NCI-H1436 treated with DMSO at 0.1 percent for 48 hours (cell line): ENCODE results near the gene KLHL40.

Experiments
- DNase-seq: peaks from one replicate; lab custom pipeline; 2025; lab: John Stamatoyannopoulos, UW

The KLHL40 gene

GRCh38 chr3:42657675-42658074 lies 27.7 kb upstream of the KLHL40 start:
- no peak for DNase-seq

DNA sequence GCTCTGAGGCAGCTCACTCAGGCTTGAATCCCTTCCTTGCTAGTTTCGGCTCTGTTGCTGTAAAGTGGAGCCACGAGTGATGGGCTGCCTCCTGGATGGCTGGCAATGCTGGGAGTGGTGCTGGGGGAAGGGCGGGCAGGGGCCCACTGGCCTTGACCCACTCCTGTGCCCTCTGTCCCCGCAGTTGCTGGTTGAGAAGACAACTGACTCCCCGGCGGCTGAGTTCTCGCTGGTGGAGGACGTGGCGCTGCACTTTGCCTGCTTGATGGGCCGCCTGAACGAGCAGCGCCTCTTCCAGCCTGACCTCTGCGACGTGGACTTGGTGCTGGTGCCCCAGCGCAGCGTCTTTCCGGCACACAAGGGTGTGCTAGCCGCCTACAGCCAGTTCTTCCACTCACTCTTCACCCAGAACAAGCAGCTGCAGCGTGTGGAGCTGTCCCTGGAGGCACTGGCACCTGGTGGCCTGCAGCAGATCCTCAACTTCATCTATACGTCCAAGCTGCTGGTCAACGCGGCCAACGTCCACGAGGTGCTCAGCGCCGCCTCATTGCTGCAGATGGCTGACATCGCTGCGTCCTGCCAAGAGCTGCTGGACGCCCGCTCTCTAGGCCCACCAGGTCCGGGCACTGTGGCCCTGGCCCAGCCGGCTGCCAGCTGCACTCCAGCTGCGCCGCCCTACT lies 27.1 kb upstream of the KLHL40 start:
- DNase-seq, result no peak

DNA sequence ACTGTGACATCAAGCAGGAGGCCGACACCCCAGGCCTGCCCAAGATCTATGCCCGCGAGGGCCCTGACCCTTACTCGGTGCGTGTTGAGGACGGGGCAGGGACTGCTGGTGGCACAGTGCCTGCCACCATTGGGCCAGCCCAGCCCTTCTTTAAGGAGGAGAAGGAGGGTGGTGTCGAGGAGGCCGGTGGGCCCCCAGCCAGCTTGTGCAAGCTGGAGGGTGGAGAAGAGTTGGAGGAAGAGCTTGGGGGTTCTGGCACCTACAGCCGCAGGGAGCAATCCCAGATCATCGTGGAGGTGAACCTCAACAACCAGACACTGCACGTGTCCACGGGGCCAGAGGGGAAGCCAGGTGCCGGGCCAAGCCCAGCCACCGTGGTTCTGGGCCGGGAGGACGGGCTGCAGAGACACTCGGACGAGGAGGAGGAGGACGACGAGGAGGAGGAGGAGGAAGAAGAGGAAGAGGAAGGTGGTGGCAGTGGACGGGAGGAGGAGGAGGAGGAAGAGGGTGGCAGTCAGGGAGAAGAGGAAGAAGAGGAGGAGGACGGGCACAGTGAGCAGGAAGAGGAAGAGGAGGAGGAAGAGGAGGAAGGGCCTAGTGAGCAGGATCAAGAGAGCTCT lies 26.5 kb upstream of the KLHL40 start:
- DNase-seq, result no peak

DNA sequence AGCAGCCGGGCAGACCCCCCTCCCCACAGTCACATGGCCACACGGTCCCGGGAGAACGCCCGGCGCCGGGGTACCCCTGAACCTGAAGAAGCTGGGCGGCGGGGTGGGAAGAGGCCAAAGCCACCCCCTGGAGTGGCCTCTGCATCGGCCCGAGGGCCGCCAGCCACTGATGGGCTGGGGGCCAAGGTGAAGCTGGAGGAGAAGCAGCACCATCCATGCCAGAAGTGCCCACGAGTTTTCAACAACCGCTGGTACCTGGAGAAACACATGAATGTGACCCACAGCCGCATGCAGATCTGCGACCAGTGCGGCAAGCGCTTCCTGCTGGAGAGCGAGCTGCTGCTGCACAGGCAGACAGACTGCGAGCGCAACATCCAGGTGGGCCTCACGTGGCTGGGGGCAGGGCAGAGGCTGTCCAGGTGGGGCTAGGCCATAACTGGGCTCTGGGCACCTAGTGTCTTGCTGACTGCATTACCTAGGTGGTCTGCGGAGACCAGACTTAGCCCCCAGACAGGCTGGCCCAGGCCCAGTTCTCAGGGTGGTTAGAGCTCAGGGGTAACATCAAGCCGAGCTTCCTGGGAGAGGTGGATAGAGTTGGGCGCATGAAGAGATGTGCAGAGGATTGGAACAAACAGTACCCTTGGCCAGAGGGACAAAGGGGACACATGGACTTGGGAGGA lies 25.7 kb upstream of the KLHL40 start:
- no peak for DNase-seq

DNA sequence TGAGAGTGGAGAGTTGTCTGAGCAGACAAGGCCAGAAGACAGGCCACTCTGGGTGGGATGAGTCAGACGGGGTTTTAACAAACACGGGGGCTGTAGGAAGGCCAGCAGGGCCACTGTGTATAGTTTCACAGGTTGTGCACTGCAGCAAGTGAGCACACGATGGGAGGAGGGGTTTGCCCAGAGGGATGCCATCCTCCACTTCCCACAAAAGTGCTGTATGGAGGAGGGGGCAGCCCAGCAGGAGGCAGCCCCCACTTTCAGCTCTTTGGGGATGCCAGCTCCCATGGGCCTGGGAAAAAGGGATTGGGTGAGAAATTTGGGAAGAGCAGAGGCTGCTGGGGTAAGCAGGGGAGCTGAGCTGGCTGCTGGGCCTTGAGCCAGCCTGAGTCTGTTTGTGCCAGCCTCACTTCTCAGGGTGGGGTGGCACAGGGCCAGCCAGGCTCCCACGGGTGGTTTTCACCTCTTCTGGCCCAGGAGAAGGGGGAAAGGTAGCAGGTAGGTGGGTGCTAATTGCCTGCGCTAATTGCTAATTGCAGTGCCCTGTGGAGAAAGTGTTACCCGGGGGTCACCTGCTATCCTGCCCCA lies 25.1 kb upstream of the KLHL40 start:
- DNase-seq, result no peak

- no peak for DNase-seq
Observed at GRCh38 chr3:42660898-42661297, 24.4 kb upstream of the KLHL40 start.

- DNase-seq, result no peak
Observed at GRCh38 chr3:42661593-42662022, 23.7 kb upstream of the KLHL40 start.

- DNase-seq, result no peak
Observed at GRCh38 chr3:42662037-42662812, 23.1 kb upstream of the KLHL40 start.

GRCh38 chr3:42662813-42663535 lies 22.4 kb upstream of the KLHL40 start:
- DNase-seq, result no peak

DNA sequence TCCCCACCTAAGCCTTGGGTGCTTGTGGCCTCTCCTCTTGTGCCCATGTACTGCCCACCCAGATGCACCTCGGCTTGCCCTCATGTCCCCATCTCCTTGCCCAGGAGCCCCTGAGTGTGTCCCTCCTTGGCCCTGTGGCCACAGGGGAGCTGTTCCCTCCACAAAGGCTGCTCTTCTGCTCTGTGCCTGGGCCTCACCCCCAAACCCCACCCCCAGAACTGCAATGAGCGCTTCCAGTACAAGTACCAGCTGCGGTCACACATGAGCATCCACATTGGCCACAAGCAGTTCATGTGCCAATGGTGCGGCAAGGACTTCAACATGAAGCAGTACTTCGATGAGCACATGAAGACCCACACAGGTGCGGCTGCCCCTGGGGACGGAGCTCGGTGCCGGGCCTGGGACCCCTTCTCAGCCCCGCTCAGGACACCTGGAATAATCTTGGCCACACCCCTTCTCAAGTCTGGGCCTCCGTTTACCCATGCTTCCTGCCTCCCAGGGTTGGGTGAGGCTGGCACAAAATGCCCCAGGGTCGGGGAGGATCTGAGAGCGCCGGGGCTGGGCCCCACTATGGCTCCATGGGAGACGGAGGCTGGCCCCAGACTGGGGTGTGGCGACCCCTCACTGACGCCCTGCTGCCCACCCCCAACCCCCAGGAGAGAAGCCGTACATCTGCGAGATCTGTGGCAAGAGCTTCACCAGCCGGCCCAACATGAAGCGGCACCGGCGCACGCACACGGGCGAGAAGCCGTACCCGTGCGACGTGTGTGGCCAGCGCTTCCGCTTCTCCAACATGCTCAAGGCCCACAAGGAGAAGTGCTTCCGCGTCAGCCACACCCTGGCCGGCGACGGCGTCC lies 21.5 kb upstream of the KLHL40 start:
- DNase-seq, result no peak

DNA sequence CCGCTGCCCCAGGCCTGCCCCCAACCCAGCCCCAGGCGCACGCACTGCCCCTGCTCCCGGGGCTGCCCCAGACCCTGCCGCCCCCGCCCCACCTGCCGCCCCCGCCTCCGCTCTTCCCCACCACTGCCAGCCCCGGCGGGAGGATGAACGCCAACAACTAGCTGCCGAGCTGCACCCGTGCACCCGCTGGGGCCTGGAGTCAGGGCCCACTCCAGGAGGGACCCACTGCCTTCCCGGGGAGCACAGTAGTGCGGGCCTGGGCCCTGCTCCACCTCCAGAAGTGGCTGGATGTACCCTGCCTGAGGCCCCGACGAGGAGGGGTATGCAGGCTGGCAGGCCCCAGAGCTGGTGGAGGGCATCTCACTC lies 20.9 kb upstream of the KLHL40 start:
- no peak for DNase-seq

DNA sequence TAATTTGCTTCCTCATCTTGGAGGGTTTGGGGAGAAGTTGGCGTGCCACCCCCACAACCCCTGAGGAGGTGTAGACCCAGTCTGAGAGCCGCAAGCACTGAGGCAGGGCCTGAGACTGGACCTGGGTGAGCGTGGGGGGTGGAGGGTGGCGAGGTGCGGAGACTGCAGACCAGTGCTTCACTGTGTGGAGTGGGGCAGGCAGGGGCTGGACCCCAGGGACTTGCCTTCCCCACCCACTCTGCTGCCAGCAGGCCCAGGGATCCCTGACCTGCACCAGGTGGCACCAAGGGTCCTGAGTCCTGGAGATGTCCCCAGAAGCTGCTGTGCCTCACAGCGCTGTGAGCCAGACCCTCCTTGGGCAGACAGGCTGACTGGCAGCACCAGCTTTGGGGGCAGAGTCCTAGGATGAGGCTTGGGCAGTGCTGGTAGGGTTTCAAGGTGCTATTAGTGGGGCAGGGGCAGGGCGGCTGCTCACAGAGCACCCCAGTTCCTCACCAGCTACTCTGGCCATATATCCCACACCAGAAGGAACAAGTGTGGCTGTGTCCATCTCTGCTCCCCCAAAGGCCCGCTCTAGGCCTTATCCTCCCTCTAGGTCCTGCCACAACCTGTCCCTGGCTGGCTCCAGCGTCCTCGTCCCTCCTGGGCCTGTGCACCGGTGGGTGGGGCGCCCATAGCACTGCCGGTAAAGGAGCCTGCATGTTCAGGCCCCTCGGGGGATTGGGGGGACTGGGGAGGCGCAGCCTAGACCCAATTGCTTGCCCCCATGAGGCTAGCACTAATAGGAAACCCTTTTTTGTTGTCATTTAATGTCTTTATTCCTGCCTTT lies 20.1 kb upstream of the KLHL40 start:
- DNase-seq, result no peak

- no peak for DNase-seq
Observed at GRCh38 chr3:42666022-42666421, 19.3 kb upstream of the KLHL40 start.

GRCh38 chr3:42666577-42666998 lies 18.7 kb upstream of the KLHL40 start:
- DNase-seq, result no peak

- DNase-seq, result no peak
Observed at GRCh38 chr3:42667096-42667522, 18.2 kb upstream of the KLHL40 start.

GRCh38 chr3:42667523-42668412 lies 17.6 kb upstream of the KLHL40 start:
- DNase-seq, result no peak

DNA sequence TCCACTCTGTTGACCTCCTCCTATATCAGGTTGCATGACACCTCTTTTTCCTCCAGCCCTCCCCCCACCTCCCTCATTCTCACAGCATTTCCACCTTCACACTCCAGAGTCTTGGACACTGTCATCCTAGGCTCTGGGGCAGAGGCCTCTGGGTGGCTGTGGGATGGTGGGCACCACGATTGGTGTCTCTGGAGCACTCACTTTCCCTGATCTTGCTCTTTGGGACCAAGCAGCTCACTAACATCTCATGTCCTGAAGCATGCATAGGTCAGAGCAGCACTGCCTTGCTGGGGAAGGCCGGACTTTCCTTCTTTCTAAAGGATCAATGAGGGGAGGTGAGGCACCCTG lies 16.9 kb upstream of the KLHL40 start:
- no peak for DNase-seq

DNA sequence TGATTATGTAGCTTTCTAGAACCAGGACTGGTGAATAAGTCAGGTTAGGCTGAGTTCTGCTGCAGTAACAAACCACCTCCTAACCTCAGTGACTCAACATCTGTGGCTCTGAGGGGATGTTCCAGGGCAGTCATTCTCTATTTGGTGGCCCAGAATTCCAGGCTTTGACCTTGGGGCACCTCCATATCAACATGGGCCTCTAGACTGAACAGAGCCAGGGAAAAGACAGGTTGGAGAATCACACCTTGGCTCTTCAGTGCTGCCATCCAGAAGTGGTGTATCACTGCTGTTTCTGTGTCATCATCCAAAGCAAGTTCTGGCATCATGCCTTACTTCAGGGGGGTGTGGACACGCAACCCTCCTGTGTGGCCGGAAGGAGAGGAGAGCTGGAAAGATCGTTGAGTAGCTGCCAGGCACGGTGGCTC lies 16.5 kb upstream of the KLHL40 start:
- no peak for DNase-seq
